ENCODE data around the gene LRP1B.
"Not testable (repeated sequence)": the region's sequence is repeated elsewhere in the genome, so short reads cannot be mapped to it uniquely, and the experiment has no call there.

LRP1B gene

DNA sequence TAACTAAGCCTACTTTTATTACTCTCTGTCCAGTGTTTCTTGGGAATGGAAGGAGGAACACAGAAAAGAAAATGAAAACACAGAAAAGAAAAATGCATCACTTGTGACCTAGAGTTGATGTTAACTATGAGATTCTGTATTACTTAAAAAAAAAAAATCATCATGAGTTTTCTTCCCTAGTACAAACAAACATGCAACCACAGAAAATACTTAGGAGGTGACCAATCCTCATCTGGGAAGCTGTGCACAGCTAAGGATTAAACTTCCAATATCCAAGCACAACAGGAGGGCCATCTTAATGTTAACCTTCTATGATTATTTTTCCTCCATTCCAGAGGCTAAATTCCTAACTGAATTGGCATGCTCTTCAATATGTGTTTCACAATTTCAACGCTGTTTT, 1140.4 kb downstream of the LRP1B start:
- DNase-seq = peak; percentile 93

DNA sequence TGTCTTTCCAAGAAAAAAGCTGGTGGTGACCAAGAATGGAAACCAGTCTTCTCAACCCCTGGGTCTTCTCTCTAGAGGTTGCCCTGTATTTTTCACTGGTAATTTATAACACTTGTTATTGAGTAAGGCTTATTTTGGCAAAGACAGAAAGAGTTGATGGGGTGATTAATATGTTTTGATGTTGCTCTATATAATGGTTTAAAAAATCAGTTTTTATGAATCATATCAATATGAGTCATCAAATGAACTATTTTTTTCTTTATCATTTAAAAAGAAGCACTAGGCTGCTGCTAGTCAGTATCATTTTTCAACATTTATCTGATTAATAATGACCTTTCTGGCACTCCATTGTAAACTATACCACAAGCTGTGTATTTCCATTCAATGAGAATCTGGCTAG, 1142.2 kb downstream of the LRP1B start:
- DNase-seq = peak; percentile 52

DNA sequence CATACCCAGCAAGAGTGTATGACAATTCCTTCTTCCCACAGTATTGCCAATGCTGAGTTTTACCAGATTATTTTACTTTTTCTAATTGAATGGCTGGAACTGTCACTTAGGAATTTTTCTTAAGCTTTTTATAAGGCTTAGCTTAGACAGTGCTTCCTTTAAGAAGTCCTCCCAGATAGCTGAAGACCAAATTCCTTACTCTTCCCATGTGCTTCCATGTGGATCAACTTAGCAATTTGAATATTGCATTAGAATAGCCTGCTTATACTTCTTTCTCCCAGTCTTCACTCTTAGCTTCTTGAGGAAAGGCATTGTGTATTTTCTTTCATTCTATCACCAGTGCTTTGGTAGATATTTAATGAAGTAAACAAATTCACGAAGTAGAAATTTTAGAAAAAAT, 1144.4 kb downstream of the LRP1B start:
- DNase-seq = no peak

DNA sequence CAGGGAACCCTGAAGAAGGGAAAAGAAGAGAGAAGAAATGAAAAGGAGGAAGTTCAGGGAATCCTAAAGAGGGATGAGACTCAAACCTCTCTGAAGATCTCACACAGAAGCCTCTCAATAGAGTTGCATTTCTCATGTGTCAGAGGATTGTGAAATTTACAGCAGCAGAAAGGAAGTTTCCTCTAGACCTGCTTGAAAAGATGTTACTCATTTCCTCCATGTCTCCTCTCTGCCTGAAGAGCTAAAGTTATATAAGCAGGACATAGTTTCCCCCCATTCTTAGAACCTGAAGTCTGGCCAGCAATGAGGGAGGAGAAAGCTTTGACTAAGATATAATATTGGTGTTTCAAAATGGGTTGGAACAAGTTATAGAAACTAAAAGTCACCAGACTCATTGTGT, 1155.6 kb downstream of the LRP1B start:
- peak; percentile 6 for DNase-seq

DNA sequence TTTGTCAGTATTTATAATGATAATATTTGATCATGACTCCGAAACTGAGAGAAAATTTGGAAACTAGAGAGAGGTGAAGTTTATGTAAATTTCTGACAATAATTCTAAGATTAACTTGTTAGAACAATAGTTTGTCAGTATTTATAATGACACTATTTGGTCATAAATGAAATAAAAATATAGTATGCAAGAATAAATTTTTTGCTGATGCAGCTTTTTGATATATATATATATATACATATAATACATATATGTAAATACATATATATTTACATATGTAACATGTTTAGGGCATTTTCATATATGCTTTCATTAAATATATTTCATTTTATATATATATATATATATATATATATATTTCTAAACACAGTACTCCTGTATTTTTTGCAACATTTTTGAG, 1158.1 kb downstream of the LRP1B start:
- no peak for DNase-seq

DNA sequence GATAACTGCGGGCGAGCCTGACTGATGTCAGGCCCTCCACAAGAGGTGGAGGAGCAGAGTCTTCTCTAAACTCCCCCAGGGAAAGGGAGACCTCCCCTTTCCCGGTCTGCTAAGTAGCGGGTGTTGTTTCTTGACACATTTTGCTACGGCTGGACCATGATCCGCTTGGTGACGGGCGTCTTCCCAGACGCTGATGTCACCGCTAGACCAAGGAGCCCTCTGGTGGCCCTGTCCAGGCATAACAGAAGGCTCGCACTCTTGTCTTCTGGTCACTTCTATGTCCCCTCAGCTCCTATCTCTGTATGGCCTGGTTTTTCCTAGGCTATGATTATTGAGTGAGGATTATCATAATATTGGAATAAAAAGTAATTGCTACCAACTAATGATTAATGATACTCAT, 1166.5 kb downstream of the LRP1B start:
- not testable (repeated sequence) for DNase-seq

DNA sequence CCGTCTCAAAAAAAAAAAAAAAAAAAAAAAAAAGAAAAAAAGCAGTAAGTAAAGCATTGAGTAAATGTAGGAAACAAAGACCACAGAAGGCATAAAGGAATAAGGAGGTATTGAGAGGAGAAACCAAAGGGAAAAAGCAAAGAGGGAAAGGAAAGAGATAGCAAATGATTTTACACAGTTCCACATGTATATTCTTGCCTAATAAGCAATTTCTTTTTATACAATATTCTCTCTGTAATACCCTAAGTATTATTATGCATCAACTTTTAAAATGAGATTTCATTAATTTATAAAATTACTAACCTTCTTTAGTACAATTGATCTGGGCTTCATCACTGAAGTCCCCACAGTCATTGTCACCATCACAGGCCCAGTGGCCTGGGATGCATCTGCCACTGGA, 1180.9 kb downstream of the LRP1B start:
- DNase-seq = no peak

DNA sequence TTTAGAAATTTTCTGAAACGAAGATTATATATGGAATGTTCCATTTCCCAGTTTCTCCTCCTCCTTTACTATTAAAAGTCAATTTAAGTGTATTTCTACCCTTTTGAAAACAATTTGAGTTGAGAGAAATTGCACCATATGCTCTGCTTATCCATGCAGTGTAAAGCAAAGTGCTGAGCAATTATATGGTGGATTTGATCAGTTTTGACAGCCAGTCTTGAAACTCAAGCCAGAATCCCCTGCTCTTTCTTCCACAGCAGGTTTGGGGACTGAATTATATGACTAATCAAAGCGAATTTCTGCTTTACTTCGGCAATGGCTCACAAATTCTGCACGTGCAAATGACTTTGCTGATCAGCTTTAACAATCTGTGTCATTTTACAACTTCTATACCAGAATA, 1183.6 kb downstream of the LRP1B start:
- no peak for DNase-seq

DNA sequence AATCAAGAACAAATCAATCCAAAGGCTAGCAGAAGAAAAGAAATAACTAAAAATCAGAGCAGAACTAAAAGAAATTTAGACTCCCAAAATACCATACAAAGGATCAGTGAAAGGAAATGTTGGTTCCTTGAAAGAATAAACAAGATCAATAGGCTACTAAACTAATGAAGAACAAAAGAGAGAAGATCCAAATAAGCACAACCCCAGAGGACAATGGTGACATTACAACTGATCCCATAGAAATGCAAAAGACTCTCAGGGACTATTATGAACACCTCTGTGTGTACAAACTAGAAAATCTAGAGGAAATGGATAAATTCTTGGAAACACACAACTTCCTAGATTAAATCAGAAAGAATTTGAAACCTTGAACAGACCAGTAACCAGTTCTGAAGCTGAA, 1186.9 kb downstream of the LRP1B start:
- no peak for DNase-seq

DNA sequence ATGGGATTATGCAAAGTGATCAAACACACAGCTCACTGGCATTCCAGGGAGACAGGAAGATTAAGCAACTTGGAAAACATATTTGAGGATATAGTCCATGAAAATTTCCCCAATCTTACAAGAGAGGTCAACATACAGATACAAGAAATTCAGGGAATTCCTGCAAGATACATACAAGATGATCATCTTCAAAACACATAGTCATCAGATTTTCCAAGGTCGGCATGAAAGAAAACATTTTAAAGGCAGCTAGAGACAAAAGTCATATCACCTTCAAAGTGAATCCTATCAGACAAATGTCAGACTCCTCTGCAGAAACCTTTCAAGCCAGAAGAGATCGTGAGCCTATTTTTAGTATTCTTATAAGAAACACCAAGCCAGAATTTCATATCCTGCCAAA, 1188.5 kb downstream of the LRP1B start:
- DNase-seq = no peak

DNA sequence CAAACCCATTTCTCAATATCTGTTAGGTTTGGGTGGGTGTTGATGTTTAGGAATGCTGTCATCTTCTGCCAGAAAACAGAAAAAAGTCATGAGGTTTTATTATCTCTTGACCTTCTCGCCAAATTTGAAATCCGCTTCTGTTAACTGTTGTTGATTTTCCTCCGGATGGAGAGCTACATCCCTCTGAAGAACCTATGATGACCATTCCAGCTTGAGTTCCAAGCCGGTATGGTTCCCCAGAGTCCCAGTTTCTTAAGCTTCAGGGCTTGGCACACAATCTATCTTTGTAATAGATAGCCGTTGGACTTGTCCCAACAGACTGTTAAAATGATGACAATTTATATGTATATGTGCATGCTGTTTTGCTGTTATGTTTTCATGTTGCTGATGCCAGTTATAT, 1201.0 kb downstream of the LRP1B start:
- DNase-seq = no peak

DNA sequence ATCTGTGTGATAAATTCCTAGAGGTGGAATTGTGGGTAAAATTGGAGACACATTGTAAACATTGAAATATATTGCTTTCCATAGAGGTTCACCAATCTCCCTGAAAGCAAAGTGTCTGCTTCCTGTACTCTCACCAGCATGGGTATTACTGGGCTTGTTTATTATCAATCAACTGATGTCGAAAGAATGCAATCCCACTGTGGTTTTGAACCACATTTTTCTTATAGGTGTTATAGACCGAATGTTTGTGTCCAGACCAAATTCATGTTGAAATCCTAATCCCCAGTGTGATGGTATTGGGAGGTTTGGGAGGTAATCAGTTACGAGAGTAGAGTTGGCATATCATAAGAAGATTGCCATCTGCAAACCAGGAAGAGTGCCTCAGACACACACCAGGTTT, 1212.4 kb downstream of the LRP1B start:
- DNase-seq = no peak

DNA sequence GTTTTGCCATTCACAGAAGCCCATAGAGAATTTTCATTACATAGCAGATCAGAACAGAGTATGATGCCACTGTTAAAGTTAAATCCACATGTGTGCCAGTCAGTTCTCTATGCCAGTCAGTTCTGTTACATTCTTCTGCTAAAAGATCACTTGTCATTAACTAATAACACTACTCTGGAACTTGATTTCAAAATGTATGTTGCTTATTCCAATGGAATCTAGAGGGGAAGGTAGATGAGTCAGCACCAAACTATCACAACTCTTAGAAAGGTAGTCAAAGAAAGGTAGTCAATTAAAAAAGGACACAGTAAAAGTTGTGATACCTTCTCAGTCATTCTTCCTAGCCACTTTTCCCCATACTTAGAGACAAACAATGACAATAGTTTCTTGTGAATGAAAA, 1214.4 kb downstream of the LRP1B start:
- no peak for DNase-seq

DNA sequence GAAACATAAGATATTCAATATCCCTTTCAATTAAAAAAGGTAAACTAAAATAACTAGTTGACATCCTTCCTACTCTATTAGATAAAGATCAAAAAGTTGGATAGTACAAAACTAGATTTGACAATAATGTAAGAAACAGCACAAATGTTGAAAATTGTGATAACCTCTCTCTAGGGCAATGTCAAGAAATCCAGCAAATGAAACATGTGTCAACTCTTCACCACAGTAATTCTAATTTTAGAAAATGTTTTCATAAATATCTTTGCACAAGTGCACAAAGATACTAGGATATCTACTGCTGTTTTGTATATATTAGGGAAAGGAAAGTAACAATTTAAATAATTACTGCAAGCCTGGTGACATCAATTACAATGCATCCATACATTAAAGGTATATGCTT, 1220.1 kb downstream of the LRP1B start:
- DNase-seq = no peak

DNA sequence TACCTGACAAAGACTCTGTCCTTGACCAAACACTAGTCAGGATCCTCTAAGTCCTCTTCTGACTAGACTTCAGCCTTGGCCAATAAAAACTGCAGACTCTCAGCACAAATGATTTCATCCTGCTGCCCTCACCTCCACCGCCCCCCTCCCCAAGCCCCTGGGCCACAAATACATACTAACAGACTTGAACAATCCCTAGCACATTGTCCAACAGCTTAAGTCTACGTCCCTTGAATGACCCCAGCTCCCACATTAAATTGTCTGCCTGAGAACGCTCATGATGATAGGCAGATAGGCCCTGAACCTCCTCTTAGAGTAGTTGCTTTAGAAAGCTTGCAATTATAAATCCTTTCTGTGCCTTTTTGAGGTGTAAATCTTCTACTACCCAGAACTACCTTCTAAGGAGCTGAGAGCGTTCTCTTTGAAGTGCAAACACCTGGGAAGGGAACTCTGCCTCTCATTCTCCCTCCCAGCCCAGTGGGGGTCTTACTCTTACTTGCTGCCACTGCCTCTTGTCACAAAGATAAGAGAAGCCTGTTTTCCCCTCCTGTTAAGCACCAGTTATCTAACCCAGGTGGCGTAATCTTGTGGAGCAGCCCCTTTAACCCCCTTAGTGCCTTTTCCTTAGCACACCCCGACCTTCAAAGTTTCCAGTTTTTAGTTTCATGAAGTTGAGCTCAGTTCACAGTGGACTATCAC, 1225.6 kb downstream of the LRP1B start:
- no peak for DNase-seq

DNA sequence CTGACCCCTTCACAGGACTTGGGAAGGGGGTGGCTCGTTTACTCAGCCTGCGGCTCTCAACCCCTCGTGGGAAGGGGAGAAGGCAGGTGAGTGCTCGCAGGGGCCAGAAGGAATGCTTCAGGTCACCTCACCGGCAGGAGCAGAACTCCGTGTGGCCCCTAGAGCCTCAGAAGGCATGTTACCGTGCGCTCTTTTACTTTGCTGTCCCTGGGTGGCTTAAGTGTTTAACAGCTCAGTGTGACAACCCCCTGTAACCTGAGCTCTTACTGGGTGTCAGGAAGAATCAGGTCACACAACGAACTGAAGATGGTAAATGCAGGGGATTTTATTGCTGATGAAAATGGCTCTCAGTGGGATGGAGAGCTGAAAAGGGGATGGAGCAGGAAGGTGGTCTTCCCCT, 1235.4 kb downstream of the LRP1B start:
- DNase-seq = no peak

DNA sequence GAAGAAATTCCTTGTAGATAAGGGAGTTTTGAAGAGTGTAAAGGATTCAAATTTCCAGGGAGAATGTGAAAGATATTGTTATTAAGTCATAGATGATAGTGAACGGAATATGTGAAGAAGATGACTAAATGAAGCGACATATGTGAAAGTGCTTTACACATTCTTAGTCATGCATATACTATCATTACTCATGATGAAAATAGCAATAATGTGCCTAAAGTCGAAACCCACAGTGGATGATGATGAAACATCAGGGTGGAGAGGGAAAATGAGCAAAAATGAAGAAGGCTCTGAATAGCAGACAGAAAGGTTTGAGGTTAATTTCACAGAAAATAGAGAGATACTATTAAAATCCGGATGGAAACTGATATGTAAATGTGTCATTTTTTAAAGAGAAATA, 1237.1 kb downstream of the LRP1B start:
- peak; percentile 89 for DNase-seq

DNA sequence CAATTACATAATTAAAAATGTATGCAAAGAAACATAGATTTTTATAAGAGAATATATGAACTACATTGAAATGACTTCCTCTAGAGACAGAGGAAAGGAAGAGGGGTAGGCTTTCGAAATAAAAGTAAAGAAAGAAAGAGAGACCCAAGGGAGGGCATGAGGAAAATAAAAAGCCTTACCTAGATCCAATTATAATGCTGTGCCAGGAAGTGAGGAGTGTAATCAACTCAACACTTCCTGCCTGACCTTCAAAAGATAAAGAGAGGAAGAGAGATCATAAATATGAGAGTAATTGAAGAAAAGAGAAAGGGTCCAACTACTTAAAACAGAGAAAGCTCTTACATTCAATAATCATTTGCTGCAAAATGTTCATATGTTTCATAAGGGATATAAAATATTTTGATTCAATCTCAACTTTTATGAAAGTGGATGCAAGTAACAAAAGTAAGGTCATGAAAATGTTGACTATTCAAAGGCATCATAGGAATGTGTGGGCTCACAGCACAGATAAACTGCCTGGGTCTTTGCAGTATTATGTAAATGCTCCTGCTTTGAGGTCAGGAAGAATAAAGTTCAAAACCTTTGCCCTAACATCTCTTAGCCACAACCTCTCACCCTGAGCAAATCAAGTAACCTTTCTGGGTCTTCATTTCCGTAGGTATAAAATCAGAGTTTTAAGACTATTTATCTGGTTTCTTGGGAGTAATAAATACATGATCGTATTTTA, 1237.7 kb downstream of the LRP1B start:
- DNase-seq = peak; percentile 47

DNA sequence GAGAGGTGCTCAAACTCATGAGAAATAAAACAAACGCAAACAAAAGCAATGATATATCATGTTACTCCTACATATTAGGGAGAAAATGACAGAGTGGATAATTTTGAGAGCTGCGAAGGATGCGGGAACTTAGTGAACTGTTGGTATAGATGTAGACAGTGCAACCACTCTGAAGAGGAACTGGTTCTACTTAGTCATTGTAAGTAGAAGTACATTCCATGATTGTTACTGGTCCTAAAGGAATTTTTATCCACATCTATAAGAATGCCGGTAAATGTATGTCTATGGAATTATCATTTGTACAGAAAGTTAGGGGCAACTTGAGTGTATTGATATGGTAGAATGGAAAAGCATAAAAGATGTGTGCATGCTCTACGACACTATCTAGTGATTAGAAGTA, 1238.4 kb downstream of the LRP1B start:
- peak; percentile 84 for DNase-seq

DNA sequence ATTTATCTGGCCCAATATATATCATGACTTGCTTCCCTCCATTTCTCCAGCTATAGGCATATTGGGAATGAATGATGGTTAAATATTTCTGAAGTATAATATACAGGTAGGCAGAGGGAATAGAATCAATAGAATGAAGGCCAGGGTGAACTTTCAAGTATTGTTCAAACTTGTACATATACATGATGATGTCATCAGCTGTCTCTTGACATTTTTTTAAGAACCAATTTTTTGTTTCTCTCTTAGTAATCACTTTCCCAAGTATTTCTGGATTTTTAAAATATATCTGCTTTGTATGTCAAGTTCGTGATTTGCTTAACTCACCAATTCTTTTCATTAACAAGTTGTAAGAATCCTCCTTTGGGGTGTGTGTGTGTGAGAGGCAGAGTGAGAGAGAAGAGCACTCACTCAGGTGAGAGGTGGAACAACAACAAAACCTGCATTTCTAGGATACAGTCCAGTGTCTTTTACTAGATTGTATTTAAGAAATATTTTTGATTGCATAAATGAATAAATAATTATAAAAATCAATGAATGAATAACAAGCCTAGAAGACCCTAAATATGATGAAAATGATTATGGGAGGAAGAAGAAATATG, 1239.1 kb downstream of the LRP1B start:
- DNase-seq = no peak

DNA sequence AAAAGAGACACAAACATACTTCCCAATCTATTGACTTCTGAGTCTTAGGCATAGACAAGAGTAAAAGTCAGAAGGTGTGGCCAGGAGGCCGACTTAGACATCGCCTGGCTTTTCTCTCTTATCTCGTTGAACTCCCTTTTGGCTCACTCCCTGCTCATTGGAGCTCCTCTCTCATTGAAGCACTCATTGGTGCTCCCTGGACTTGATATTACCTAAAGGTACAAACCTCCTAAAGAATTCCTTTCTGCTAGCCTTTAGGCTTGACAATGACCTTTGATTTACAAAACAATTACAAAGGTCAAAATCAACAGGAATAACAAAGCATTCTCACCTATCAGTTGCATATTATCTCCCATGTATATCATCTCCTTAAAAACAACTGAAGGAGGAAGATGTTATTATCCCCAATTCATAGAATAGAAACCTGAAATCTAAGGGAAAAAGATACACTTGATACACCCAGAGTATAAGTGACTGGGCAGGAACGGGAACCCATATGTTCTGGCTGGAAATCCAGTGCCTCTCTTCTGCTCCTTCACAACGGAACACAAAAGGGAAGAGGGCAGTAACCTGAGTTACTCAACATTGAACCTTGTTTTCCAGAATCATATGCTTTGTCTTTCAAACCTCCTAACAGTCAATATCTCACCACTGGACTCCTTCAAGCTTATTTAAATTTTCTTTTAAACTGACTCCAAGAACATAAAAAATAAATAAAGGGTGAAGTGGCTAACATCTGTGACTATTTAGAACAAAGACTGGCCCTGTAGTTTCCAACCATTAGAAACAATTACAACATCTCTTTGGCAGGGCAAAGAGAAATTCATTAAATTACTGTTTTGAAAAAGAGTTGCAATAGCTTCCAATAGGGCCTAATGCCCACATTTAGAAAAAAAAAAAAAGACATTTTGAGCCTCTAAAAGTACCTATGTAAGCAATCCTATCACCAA, 1247.9 kb downstream of the LRP1B start:
- DNase-seq = no peak

DNA sequence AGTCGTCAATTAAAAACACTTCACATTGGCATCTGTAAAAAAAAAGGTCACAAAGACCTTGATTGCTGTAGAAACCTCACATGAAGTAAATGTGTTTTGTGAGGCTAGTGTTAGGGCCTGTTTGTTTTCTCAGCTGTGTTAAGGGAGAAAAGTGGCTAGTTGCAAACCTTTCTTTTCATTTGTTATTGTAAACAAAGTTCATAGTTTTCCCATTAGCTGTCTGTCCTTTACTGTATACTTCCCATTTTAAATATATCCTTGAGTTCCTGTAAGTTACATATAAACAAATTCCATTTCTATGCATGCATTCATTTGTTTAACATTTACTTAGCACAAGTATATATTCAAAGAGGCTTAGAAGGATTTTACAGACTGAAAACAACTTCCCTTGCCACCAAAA, 1250.2 kb downstream of the LRP1B start:
- DNase-seq = no peak

DNA sequence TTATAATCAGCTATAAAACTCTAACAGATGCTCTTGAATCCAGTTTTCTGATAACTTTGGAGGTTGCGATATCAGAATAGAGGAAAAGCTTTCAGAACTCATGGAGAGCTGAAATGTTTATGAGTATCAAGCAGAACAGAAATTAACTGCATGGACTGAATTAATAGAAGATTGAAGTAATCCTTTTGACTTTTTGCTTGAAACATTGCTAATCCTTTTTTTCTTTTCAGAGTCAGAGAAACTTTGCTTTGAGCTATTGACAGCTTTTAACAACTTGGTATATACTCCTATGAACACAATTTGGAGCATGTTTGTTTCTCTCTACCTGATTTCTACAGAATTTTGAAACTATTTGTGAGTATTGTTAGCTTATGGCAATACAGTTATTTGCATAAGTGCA, 1254.8 kb downstream of the LRP1B start:
- DNase-seq = no peak
